ENCODE data around the gene NSUN5.
A peak's percentile ranks its signal among the peaks of the same experiment; 100 is the strongest.
"Not testable (repeated sequence)": the region's sequence is repeated elsewhere in the genome, so short reads cannot be mapped to it uniquely, and the experiment has no call there.

NSUN5 gene
- 36.0 to 55.2 (median 52.0) reads per million in 4 experiments for total RNA-seq

GRCh38 chr7:73308665-73309214 is at the start of gene NSUN5:
Gene NSUN5 (minus strand): TSS chr7:73308826. CDS start chr7:73308790, 36 bp downstream.
- peak; percentile 71 for DNase-seq

- DNase-seq: no peak
Measured at GRCh38 chr7:73356159-73356558, 47.5 kb upstream of the NSUN5 start.

- no peak for DNase-seq
Measured at GRCh38 chr7:73354821-73355220, 46.2 kb upstream of the NSUN5 start.

- DNase-seq: no peak
Measured at GRCh38 chr7:73354196-73354595, 45.6 kb upstream of the NSUN5 start.

GRCh38 chr7:73353243-73353642 is 44.6 kb upstream of the NSUN5 start:
- no peak for DNase-seq

GRCh38 chr7:73352784-73353183 is 44.2 kb upstream of the NSUN5 start:
- no peak for DNase-seq

GRCh38 chr7:73351447-73352167 is 43.0 kb upstream of the NSUN5 start:
- DNase-seq: no peak

GRCh38 chr7:73350306-73351068 is 41.9 kb upstream of the NSUN5 start:
- DNase-seq: no peak

GRCh38 chr7:73349763-73350162 is 41.1 kb upstream of the NSUN5 start:
- no peak for DNase-seq

GRCh38 chr7:73345951-73346350 is 37.3 kb upstream of the NSUN5 start:
- no peak for DNase-seq

- no peak for DNase-seq
Measured at GRCh38 chr7:73345538-73345937, 36.9 kb upstream of the NSUN5 start.

- no peak for DNase-seq
Measured at GRCh38 chr7:73343671-73344380, 35.2 kb upstream of the NSUN5 start.

GRCh38 chr7:73342645-73343044 is 34.0 kb upstream of the NSUN5 start:
- DNase-seq: no peak

GRCh38 chr7:73341877-73342276 is 33.3 kb upstream of the NSUN5 start:
- no peak for DNase-seq

GRCh38 chr7:73340514-73340913 is 31.9 kb upstream of the NSUN5 start:
- DNase-seq: no peak

- DNase-seq: no peak
Measured at GRCh38 chr7:73338321-73338720, 29.7 kb upstream of the NSUN5 start.

- DNase-seq: no peak
Measured at GRCh38 chr7:73332447-73332846, 23.8 kb upstream of the NSUN5 start.

- DNase-seq: no peak
Measured at GRCh38 chr7:73330772-73331171, 22.1 kb upstream of the NSUN5 start.

- DNase-seq: no peak
Measured at GRCh38 chr7:73329861-73330581, 21.4 kb upstream of the NSUN5 start.

GRCh38 chr7:73328696-73329095 is 20.1 kb upstream of the NSUN5 start:
- no peak for DNase-seq

GRCh38 chr7:73327922-73328321 is 19.3 kb upstream of the NSUN5 start, which contains the start of the genes FKBP6 and TRIM50:
Gene FKBP6 (plus strand): TSS chr7:73328161. CDS start chr7:73328429, 268 bp downstream.
Gene TRIM50 (minus strand): TSS chr7:73328082. CDS start chr7:73324787, 3,295 bp downstream.
- DNase-seq: not testable (repeated sequence)

GRCh38 chr7:73327449-73327848 is 18.8 kb upstream of the NSUN5 start:
- DNase-seq: not testable (repeated sequence)

All from effector CD8-positive, alpha-beta T cell (primary cell).